ENCODE data around the gene MAIP1.

Gene MAIP1

GRCh38 chr2:199992296-199992695 is 36.9 kb downstream of the MAIP1 start:
- Histone ChIP-seq H3K4me3 (ENCODE audit: low read depth, low read length) (no peak overlapping the region), H3K27me3 (replicated peaks) (no peaks in the 10 kb centered on the region), H3K36me3 (replicated peaks) (no peaks in the 10 kb centered on the region), H3K27ac (no peak overlapping the region)
- DNase-seq = no peak
- no peak for TF ChIP-seq CTCF (IDR thresholded peaks at IDR 0.05; ENCODE audit: low read depth, low read length, missing control alignments)
- in situ Hi-C loops (cut with HindIII; ENCODE audit: low pct_ligation_motif_present, low sequenced_read_pairs) = no loop called here

DNA sequence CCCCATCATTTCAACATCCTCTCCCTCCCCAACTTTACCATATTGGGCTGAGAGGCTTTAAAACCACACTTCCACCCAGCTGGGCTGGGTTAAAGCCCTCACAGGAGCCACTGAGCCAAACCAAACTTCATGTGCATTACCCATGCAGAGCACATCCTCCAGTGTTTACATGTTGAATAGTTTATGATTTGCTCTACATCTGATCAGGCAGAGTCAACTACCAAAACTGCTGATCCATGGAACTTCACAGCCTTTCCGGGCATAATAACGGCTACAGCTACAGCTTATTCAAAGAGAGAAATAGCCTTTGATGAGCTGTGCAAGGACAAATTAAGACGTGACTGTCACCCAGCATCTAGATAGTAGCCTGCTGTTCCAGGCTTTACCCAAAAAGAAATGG is 39.0 kb downstream of the MAIP1 start:
- DNase-seq = no peak
- in situ Hi-C loops (cut with HindIII; ENCODE audit: low pct_ligation_motif_present, low sequenced_read_pairs) = no loop called here
- Histone ChIP-seq H3K27ac (no peak overlapping the region), H3K27me3 (replicated peaks) (no peaks in the 10 kb centered on the region), H3K4me3 (ENCODE audit: low read depth, low read length) (no peak overlapping the region), H3K36me3 (replicated peaks) (no peaks in the 10 kb centered on the region)
- no peak for TF ChIP-seq CTCF (IDR thresholded peaks at IDR 0.05; ENCODE audit: low read depth, low read length, missing control alignments)

DNA sequence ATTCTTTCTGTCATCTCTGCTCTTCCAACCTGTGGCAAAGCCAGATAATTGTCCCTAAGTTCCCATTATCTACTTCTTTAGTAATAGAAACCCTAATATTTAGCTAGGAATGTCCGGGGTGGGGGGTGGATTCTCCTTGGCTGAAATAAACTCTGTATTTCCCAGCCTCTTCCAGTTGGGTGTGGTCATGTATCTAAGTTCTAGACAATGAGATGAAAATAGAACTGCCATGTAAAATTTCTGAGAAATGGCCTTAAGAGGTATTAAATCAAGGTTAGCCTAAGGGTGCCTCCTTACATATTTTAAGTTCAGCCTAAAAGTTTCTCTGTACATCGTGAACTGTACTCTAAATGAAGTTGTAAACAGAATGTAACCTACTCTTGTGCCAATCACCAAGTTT is 39.5 kb downstream of the MAIP1 start:
- no peak overlapping the region for H3K27ac ChIP-seq
- no peak overlapping the region for H3K4me3 ChIP-seq (ENCODE audit: low read depth, low read length)
- TF ChIP-seq CTCF (IDR thresholded peaks at IDR 0.05; ENCODE audit: low read depth, low read length, missing control alignments) = no peak
- DNase-seq = no peak
- no peaks in the 10 kb centered on the region for H3K36me3 ChIP-seq (replicated peaks)
- in situ Hi-C loops (cut with HindIII; ENCODE audit: low pct_ligation_motif_present, low sequenced_read_pairs) = no loop called here
- no peaks in the 10 kb centered on the region for H3K27me3 ChIP-seq (replicated peaks)

DNA sequence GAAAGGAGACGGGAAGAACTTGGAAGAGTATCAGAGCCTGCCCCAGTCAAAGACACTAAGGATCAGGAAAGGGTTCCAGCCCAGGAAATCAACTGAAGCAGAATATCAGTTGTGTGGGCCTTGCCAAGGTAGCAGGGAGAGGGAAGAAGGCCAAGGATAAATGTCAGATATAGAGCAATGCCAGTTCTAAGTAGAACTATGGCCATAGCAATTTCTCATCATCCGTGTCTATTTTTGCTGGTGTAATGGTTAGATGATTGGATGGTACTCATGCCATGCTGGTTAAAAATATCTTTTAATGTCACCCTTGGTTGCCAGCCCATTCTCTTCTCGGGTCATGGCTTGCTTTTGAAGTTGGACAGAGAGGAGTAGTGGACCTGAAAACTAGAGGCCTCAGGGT is 41.9 kb downstream of the MAIP1 start:
- Histone ChIP-seq H3K4me3 (ENCODE audit: low read depth, low read length) (no peak overlapping the region), H3K27ac (no peak overlapping the region), H3K27me3 (replicated peaks) (no peaks in the 10 kb centered on the region), H3K36me3 (replicated peaks) (no peaks in the 10 kb centered on the region)
- DNase-seq = no peak
- in situ Hi-C loops (cut with HindIII; ENCODE audit: low pct_ligation_motif_present, low sequenced_read_pairs) = no loop called here
- TF ChIP-seq CTCF (IDR thresholded peaks at IDR 0.05; ENCODE audit: low read depth, low read length, missing control alignments) = no peak

DNA sequence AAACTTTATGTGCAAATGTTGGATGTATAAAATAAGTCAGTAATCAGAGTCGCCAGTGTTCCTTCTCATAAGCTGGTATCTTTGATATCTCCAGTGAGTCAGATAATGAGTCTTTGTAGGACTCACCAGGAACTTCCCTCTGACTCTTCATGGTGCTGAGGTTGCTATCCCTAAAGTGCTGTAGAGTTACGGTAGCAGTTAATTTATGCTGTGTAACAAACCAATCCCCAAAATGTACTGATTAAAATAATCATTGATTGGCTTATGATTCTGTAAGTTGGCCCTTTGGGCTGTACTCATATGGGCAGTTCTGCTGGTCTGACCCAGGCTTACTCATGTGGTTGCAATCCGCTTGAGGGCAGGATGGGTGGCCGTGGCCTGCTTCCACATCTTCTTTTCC is 43.8 kb downstream of the MAIP1 start:
- no peak overlapping the region for H3K4me3 ChIP-seq (ENCODE audit: low read depth, low read length)

More for the DNA sequence above, 43.8 kb downstream of the MAIP1 start:
- in situ Hi-C loops (cut with HindIII; ENCODE audit: low pct_ligation_motif_present, low sequenced_read_pairs) = no loop called here
- no peak for DNase-seq
- TF ChIP-seq CTCF (IDR thresholded peaks at IDR 0.05; ENCODE audit: low read depth, low read length, missing control alignments) = no peak
- H3K36me3 ChIP-seq (replicated peaks) = no peaks in the 10 kb centered on the region
- H3K27me3 ChIP-seq (replicated peaks) = no peaks in the 10 kb centered on the region
- no peak overlapping the region for H3K27ac ChIP-seq

All from brain microvascular endothelial cell (primary cell).